Fibroblast of peridontal ligament (primary cell): ENCODE results near the gene PSMG3.
A peak's percentile ranks its signal among the peaks of the same experiment; 100 is the strongest.

Source experiments
- DNase-seq: peaks from one replicate; pipeline ENCODE4 v3.0.0-alpha.2; 2010; ENCODE audit errors: extremely low read depth

Gene PSMG3, protein sequence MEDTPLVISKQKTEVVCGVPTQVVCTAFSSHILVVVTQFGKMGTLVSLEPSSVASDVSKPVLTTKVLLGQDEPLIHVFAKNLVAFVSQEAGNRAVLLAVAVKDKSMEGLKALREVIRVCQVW

DNA sequence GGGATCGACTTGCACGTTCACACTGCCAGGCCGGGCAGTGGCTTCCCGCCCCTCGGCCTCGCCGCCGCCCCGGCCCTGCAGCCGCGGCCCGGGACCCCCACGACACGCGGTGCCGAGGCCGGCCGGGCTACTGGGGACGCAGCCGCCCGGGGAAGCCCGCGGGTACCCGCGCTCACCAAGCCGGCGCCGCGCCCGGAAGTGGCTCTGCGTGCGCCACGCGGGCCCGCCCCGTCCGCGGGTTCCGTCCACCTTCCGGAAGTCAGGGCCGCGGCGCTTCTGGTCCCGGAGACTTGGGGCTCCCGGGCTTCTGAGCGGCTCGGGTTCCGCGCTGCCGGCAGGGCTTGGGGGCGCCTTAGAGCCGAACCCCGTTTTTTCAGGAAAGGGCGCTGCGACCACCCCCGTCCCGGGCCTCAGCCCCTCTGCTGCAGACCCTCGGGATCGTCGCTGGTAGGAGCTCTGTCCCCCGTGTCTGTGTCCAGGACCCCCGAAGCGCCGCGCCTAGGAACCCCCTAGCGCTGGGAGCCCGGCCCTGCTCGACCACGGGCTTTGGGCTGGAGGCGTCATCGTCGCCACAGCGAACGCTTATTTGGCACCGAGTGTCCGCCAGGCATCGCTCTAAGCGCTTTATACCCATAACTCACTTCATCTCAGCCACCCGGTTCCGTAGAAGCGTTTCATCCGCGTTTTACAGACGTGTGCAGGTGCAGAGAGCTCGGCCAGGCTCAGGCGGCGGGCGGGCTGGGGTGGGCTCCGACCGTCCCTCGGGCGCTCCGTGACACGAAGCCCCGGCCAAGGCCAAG lies at the start of gene PSMG3:
PSMG3 (minus strand) TSS at position 200 of the 800 bp plus-strand sequence. CDS start 693 bp downstream, outside the sequence.
- DNase-seq, result peak; percentile 84

DNA sequence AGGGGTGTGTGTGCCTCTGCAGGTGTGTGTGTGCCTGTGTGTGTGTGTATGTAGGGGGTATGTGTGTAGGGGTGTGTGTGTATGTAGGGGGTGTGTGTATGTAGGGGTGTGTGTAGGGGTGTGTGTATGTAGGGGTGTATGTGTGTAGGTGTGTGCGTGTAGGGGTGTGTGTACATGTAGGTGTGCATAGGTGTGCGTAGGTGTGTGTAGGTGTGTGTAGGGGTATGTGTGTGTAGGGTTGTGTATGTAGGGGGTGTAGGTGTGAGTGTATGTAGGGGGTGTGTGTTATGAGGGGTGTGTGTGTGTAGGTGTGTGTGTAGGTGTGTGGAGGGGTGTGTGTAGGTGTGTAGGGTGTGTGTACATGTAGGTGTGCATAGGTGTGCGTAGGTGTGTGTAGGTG lies 48.6 kb upstream of the PSMG3 start:
- DNase-seq, result no peak

GRCh38 chr7:1617957-1618356 lies 48.1 kb upstream of the PSMG3 start:
- no peak for DNase-seq

- no peak for DNase-seq
Measured at GRCh38 chr7:1616741-1617140, 46.9 kb upstream of the PSMG3 start.

- peak; percentile 89 for DNase-seq
Measured at GRCh38 chr7:1611708-1612241, 41.9 kb upstream of the PSMG3 start.

GRCh38 chr7:1610678-1611302 lies 41.0 kb upstream of the PSMG3 start:
- no peak for DNase-seq

DNA sequence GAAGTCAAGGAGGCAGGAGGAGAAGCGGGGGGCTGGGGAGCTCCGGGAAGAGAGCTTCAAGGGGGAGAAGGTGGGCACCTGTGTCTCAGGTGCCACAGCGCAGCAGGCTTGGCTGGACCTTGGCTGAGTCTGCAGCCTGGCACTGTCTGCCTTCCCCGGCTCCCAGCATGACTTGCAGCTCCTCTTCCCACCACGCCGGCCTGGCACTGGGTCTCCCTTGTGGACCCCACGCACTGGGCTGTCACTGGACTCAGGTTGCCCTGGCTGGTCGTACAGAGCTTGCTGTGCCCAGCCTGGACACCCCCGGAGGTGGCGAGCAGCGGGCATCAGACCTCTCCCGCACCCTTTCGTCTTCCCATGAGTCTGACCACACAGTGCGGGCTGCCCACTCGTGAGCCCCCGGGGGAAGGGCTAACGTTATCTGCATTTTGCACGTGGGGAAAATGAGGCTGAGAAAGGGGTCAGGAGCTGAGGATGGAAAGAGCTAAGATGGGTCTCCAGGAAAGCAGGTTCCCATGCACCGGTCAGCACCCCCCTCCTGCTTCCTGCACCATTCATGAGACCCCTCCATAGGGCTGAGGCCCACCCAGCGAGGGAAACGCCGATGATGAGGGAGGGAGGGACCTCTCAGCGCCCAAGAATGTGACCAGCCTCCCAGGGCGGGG lies 40.3 kb upstream of the PSMG3 start:
- DNase-seq, result no peak

DNA sequence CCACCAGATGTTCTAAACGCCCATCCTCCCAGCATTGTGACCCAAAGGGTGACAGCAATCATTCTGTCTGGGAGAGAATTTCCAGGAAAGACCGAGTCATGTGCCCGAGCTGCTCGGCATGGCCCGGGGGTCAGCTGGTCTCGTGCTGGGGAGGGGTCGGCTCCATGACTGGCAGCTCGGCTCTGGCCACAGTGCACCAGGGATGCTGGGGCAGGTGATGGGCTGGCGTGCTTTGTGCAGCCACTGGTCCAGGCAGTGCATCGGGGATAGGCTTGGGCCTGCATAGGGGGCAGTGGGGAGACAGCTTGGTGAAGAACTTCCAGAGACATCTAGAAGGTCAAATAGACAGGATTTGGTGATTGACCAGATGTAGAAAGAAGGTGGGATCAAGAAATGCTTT lies 39.2 kb upstream of the PSMG3 start:
- DNase-seq, result no peak

- no peak for DNase-seq
Measured at GRCh38 chr7:1608318-1608717, 38.5 kb upstream of the PSMG3 start.

DNA sequence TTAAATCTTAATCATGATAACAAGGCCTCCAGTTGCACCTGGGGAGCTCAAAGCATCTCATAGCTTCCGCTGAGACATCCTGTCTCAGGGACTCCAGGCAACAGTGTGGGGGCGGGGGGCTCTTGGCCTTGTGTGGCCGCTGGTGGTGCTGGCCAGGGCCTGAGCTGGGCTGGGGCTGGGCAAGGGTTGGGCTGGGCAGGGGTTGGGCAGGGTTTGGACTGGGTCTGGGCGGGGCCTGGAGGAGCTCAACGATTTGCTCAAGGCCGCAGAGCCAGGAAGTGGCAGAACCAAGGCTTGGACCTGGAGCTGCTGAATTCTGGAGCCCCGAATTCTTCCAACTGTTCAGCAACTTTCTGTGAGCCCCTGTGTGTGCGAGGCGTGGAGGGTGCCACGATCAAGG lies 37.9 kb upstream of the PSMG3 start:
- DNase-seq, result no peak

GRCh38 chr7:1607001-1607400 lies 37.2 kb upstream of the PSMG3 start:
- no peak for DNase-seq

DNA sequence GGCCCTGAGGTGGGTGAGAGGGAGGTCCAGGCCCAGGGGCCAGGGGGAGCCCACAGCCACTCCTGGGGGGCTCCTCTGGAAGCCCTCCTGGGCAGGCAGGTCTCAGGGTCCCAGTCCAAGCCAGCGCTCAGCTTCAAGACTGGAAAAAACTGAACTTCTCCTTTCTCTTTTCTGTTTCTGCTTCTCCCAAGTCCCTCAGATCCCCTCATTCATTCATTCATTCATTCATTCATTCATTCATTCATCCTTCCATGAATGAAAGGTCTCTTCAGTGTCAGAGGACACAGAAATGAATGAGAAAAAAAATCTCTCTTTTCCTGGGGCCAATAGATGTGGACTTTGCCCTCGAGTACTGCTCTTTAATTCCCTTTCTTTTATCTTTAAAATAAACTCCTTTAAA lies 34.6 kb upstream of the PSMG3 start:
- no peak for DNase-seq

- DNase-seq, result no peak
Measured at GRCh38 chr7:1603346-1604225, 33.8 kb upstream of the PSMG3 start.

DNA sequence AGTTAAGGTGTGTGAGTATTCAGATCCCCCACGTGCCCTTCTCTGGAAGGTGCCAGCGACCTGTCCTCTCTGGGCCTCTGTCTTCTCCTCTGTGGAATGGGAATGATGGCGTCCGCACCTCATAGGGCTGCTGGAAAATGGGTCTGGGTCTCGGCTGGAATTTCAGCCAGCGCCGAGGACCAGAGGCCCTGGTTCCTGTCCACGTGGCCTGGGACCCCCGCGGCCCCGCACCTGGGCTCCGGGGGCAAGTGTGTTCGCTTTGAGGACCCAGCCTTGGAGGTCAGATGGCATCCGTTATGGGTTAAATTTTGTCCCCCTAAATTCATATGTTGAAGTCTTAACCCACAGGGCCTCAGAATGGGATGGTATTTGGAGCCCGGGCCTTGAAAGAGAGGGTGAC lies 32.6 kb upstream of the PSMG3 start:
- DNase-seq, result no peak

DNA sequence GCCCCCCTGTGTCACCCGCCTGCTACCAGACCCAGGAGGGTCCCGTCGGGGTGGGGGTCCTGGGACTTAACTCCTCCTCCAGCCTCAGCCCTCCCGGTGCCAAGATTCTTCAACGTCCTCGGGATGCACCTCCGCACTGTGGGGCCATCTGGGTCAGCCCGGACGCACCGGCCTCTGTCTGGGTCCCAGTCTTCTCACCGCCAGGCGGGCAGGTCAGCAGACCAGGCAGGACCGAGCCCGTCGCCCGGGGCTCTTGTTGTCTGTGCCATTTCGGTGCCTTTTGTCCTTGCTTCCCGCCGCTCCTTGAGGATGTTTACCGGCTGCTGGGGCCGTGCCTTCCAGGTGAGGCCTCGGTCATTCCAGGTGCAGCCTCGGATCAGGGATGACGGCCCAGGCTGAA lies 32.1 kb upstream of the PSMG3 start:
- no peak for DNase-seq

GRCh38 chr7:1599640-1600395 lies 30.0 kb upstream of the PSMG3 start:
- no peak for DNase-seq

DNA sequence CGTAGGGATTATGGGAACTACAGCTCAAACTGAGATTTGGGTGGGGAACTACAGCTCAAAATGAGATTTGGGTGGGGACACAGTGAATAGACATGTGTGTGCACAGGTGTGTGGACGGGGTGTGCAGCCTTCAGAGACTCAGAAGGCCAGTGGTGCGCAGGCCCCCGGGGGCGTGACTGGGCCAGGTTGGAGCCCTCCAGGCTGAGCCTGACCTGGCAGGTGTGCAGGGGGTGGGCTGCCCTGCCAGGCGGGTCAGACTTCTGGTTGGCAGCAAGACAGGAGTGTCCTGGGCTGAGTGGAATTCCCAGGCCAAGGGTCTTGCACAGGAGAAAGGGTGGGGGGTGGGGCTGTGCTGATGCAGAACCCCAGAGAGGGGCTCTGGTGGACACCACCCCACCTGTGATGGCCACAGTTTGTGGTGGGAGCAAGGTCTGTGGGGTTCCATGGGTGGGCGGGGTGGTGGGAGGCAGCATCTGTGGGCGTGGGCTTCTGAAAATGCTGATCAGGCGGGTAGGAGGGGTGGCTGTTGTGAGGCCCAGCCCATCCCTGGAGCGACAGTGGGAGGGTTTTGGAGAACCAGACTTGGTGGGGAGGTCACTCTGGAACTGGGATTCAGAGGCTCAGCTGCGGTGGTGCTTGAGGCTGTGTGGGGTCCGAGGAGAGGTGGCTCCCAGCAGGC lies 29.3 kb upstream of the PSMG3 start:
- no peak for DNase-seq

- DNase-seq, result no peak
Measured at GRCh38 chr7:1598286-1598685, 28.5 kb upstream of the PSMG3 start.

- DNase-seq, result no peak
Measured at GRCh38 chr7:1597791-1598190, 28.0 kb upstream of the PSMG3 start.
